Uterus (tissue), 2 donors: Measurements from ENCODE around the gene LCMT2.

Source experiments
- POLR2A ChIP-seq, 2 donors: fragments of 450-650 bp; IDR thresholded peaks; one replicate each; pipeline ENCODE4 v1.6.1; 2016; ENCODE audit warnings: antibody characterized with exemption in 2 of 2, mild to moderate bottlenecking in 1 of 2, moderate library complexity in 1 of 2
- TF ChIP-seq, protein P1 (sequence below), 4 experiments: fragments of 200-600 bp in 2 of 4; fragments of 450-650 bp in 2 of 4; sonication (generic) in 2 of 4; IDR thresholded peaks; one replicate each; pipeline ENCODE4 v1.5.1; 2016 to 2019; ENCODE audit warnings: antibody characterized with exemption in 4 of 4, mild to moderate bottlenecking in 2 of 4, moderate library complexity in 1 of 4

DNA sequence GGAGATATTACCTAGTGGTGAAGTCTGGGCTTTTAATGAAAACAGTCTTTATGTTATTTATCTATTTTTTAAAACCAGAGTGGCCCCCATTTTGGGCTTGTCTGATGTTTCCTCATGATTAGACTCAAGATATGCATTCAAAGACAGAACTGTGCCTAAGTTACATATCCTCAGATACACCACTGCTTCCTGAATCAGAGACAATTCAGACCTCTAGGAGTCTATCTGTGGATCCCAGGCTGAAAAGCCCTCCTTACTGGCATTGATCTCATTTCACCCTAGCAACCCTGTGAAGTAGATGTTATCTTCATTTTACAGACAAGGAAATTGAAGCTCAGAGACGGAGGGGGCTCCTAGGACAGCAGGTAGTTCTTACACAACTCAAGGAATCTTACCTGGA lies 46.8 kb downstream of the LCMT2 start:
- TF ChIP-seq, protein P1, sequence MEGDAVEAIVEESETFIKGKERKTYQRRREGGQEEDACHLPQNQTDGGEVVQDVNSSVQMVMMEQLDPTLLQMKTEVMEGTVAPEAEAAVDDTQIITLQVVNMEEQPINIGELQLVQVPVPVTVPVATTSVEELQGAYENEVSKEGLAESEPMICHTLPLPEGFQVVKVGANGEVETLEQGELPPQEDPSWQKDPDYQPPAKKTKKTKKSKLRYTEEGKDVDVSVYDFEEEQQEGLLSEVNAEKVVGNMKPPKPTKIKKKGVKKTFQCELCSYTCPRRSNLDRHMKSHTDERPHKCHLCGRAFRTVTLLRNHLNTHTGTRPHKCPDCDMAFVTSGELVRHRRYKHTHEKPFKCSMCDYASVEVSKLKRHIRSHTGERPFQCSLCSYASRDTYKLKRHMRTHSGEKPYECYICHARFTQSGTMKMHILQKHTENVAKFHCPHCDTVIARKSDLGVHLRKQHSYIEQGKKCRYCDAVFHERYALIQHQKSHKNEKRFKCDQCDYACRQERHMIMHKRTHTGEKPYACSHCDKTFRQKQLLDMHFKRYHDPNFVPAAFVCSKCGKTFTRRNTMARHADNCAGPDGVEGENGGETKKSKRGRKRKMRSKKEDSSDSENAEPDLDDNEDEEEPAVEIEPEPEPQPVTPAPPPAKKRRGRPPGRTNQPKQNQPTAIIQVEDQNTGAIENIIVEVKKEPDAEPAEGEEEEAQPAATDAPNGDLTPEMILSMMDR (IDR thresholded peaks at IDR 0.05): no peak
- TF ChIP-seq POLR2A (IDR thresholded peaks at IDR 0.05): no peak
